NCI-H1694 treated with DMSO at 0.1 percent for 48 hours (cell line): ENCODE measurements around the gene CCDC201.
"Not testable (repeated sequence)": the region's sequence is repeated elsewhere in the genome, so short reads cannot be mapped to it uniquely, and the experiment has no call there.

ENCODE experiments used
- DNase-seq: peaks from one replicate; lab custom pipeline; 2025; lab: John Stamatoyannopoulos, UW

The CCDC201 gene

DNA sequence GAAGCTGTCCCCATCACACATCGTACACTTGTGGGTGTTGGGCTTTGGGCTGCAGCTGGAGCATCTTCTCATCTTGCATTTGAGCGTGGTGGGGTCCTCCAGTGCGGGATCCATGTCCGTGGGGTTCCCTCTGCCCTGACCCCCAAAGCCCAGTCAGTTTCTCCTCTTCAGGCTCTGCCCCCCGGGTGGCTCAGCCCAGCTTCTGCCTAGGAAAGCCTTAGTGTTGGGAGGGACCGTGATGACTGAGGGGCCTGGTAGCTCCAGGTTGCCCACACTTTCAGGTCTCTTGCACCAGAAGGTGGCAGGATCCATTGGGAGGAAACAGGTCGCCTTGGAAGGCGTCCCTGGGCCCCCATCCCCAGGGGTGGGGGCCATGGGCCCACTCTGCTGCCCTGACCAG lies 55.9 kb downstream of the CCDC201 start:
- not testable (repeated sequence) for DNase-seq

DNA sequence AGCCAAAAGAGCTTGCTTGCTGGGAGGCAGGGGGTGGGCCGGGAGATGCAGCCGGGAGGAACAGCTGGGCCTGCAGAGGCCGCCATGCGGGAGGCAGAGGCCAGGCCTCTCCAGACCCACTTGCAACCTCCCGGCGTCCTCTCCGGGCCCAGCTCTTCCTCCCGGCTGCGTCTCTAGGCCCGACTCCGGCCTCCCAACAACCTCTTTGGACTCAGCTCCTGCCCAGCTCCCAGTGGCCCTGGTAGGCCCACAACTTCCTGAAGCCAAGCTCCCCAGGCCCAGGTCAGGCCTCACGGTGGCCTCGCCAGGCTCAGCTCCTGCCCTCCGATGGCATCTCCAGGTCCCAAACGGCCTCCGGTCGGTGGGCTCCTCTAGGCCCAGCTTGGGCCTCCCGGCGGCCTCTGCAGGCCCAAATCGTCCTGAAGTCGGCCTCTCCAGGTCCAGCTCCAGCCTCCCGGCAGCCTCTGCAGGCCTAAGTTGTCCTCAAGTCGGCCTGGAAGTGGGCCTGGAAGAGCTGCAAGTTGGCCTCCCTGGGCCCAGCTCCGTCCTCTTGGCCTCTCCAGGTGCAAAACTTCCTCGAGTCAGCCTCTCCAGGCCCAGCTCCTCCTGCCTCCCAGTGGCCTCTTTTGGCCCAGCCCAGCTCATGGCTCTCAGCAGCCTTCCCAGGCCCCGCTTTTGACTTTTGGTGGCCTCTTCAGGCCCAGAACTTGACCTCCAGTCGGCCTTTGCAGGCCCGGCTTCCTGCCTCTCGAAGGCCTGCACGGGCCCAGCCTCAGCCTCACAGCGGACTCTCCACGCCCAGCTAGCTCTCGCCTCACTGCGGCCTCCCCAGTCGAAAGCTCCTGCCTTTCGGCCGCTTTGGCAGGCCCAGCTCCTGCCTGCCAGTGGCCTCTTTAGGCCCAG lies 58.4 kb downstream of the CCDC201 start:
- not testable (repeated sequence) for DNase-seq

GRCh38 chr7:45813771-45814170 lies 59.1 kb downstream of the CCDC201 start:
- not testable (repeated sequence) for DNase-seq

DNA sequence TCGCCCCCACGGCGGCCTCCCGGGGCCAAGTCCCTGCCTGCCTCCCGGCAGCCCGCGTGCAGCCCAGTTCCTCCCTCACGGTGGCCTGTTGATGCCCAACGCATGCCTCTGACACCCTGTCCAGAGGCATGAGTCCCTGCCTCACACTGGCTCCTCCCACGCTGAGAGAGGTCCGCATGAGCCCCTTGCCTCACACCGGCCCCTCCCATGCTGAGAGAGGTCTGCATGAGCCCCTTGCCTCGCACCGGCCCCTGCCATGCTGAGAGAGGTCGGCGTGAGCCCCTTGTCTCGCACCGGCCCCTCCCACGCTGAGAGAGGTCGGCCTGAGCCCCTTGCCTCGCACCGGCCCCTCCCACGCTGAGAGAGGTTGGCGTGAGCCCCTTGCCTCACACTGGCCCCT lies 59.9 kb downstream of the CCDC201 start:
- no peak for DNase-seq

DNA sequence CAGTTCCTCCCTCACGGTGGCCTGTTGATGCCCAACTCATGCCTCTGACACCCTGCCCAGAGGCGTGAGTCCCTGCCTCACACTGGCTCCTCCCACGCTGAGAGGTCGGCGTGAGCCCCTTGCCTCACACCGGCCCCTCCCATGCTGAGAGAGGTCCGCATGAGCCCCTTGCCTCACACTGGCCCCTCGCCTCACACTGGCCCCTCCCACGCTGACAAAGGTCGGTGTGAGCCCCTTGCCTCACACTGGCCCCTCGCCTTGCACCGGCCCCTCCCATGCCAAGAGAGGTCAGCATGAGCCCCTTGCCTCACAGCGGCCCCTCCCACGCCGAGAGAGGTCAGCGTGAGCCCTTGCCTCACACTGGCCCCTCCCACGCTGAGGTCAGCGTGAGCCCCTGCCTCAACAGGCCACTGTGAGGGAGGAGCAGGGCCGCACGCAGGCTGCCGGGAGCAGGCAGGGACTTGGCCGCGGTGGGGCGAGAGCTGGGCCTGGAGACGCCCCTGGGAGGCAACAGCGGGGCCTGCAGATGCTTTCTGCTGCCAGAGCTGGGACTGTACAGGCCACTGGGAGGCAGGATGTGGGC lies 61.1 kb downstream of the CCDC201 start:
- not testable (repeated sequence) for DNase-seq

- not testable (repeated sequence) for DNase-seq
Measured at GRCh38 chr7:45810451-45811005, 62.4 kb downstream of the CCDC201 start.
